B cell (primary cell): ENCODE results near the gene RSPO4.

Experiments
- CTCF ChIP-seq: fragments of 200-600 bp; IDR thresholded peaks from one replicate; pipeline ENCODE4 v1.8.0; 2022; ENCODE audit warnings: antibody characterized with exemption, mild to moderate bottlenecking
- EZH2 ChIP-seq: IDR thresholded peaks from 2 replicates; pipeline ENCODE4 v1.6.1; 2012; ENCODE audit warnings: borderline replicate concordance, low read depth, mild to moderate bottlenecking, moderate library complexity, low read length; ENCODE audit not compliant: insufficient read depth, poor library complexity, severe bottlenecking

- no peak for TF ChIP-seq CTCF
- TF ChIP-seq EZH2: no peak
These were observed 18.5 kb upstream of the RSPO4 start for GRCh38 chr20:1020614-1021013.
